GM19043 (cell line): ENCODE measurements around the gene TMEM175.

Experiments
- ATAC-seq: cut with Tn5 transposase; IDR thresholded peaks from one replicate; pipeline ENCODE4 v1.9.1; 2021; ENCODE audit warnings: low read depth; ENCODE audit not compliant: unreplicated experiment

TMEM175 gene

GRCh38 chr4:957231-957580 lies 24.9 kb downstream of the TMEM175 start:
- ATAC-seq, result no peak

GRCh38 chr4:957581-958313 lies 25.5 kb downstream of the TMEM175 start:
- ATAC-seq, result no peak

GRCh38 chr4:958314-958665 lies 26.0 kb downstream of the TMEM175 start:
- ATAC-seq, result no peak

- no peak for ATAC-seq
Observed at GRCh38 chr4:958696-959337, 26.6 kb downstream of the TMEM175 start.

GRCh38 chr4:959338-960139 lies 27.3 kb downstream of the TMEM175 start:
- no peak for ATAC-seq

- ATAC-seq, result no peak
Observed at GRCh38 chr4:960140-960635, 27.9 kb downstream of the TMEM175 start.

GRCh38 chr4:960636-961350 lies 28.5 kb downstream of the TMEM175 start:
- no peak for ATAC-seq

GRCh38 chr4:961351-962230 lies 29.3 kb downstream of the TMEM175 start:
- ATAC-seq, result no peak

GRCh38 chr4:962231-963208 lies 30.3 kb downstream of the TMEM175 start:
- ATAC-seq, result no peak

GRCh38 chr4:963276-964225 lies 31.3 kb downstream of the TMEM175 start:
- no peak for ATAC-seq

- no peak for ATAC-seq
Observed at GRCh38 chr4:964346-965025, 32.2 kb downstream of the TMEM175 start.

- no peak for ATAC-seq
Observed at GRCh38 chr4:965048-965765, 32.9 kb downstream of the TMEM175 start.

- ATAC-seq, result no peak
Observed at GRCh38 chr4:965766-966134, 33.5 kb downstream of the TMEM175 start.

- ATAC-seq, result no peak
Observed at GRCh38 chr4:966266-967112, 34.2 kb downstream of the TMEM175 start.
